GM19452 (cell line): ENCODE measurements around the gene MGAT5.

Experiments
- ATAC-seq: cut with Tn5 transposase; IDR thresholded peaks from one replicate; pipeline ENCODE4 v1.9.1; 2021; ENCODE audit not compliant: unreplicated experiment

The MGAT5 gene

DNA sequence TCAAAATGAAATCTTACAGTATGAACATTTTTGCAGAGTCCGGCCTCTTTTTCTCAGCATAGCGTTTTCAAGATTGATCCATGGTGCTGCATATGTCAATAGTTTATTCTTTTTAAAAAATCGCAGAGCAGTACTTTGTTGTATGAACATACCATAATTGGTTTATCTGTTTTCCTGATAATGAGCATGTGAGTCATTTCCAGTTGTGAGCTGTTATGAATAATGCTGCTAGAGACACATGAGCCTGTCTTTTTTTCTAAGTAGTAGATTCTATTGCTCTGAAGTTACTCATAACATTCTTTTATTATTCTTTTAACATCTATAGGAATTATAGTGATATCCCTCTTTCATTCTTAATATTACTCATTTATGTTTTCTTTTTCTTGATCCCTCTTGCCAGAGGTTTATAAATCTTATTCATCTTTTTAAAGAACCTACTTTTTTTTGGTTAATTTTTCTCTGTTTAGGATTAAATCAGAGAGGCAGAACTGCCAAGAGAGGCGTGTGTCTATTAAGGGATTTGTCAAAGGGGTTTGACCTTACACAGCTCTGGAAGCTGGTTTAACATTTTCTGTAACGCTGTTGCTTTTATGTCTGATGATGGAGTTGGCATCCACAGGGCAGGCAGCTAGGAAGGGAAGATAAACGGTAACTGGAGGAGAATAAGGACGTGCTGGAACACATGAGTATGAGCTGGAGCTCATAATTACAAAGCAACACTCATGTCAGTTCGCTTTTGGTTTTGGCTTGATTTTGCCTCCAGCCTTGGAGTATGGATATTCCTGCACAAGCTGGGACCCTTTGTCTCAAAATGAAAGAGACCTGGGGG is 47.4 kb downstream of the MGAT5 start:
- no peak for ATAC-seq

DNA sequence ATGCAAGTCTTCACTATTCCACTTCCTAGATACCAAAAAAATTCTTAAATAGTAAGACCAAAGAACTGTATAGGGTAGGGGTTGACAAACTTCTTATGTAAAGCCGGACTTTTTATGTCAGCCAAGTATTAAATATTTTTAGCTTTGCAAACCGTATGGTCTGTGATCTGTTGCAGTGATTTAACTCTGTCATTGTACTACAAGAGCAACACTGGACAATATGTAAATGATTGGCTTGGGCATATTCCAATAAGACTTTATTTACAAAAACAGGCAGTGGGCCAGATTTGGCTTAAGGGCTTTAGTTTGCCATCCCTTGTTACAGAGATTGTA is 48.0 kb downstream of the MGAT5 start:
- no peak for ATAC-seq

DNA sequence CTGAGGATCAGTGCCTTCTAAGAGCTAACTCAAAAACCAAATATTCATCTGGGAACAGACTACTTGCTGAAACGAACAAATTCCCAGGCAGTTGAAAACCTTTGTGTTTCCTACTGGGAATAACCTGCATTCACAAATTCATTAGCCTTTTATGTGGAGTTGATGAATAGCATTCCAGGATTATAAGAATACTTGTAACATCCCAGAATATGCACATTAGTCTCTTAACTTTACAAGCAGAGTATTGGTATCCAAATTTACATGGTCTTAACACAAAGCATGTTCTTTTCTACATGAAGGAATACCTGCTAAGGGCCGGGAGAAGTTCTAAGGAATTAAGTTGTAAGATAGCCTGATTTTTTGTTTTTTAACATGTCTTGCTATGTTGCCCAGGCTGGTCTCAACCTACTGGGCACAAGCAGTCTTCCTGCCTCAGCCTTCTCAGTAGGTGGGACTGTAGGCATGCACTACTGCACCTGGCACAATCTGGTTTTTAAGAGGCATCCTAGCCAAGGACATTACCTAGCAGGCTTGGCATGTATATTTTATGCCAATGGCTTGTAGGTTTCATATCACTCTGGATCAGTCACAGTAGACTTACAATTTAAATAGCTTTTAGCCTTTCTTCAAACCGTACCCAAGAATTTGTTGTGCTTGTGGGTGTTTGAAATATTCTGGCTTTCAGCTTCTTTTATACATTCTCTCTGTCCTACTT is 50.7 kb downstream of the MGAT5 start:
- ATAC-seq: no peak

DNA sequence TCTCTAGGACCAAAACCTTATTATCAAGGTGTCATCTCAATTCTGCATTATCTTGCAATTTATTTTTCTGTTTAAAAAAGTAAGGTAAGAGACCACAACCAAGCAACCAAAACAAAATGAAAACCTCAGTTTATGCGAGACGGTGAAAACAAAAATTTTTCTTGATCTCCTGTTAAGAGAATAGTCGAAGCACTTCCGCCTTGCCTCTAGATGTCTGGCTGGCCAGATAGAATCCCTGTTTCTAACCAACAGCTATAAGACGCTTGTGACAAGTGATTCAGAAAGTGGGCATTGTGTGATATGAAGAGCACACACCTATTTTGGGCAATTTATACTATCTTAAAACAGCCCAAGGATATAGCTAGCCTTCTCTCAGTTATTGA is 51.2 kb downstream of the MGAT5 start:
- ATAC-seq: no peak

DNA sequence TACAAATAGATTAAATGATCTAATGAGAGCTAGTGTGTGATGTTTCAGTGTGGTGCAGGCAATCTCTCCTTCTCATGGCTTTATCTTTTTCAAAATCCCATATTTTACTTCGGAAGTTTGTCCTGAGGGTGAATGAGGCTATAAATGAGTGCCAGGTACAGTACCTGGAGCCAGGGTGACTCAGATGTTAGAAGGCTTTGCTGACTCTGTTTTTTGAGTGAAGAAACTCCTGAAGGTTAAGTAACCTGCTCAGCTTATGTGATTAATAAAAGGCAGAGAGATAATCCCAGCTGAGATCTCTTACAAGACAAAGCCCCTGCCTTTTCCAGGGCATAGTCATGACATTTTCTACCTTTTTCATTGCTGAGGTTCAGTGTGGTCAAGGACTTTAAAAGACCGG is 52.6 kb downstream of the MGAT5 start:
- ATAC-seq: no peak

DNA sequence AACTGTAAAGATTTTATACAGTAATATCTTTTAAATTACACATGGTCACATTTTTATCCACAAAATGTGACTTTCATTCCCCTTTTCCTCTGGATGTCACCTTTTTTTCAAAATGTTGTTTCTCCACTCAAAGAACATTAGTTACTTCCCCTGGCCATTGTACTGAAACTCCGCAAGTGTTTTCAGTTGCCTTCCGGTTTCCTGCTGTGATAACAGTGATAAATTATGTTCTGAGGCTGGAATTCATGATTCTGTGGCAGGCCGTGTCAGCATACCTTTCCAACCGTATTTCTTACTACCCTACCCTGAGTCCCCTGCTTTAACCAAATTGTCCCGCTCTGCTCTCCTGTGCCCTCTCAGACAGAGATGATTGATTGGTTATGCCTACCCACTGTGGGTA is 53.5 kb downstream of the MGAT5 start:
- ATAC-seq: no peak

DNA sequence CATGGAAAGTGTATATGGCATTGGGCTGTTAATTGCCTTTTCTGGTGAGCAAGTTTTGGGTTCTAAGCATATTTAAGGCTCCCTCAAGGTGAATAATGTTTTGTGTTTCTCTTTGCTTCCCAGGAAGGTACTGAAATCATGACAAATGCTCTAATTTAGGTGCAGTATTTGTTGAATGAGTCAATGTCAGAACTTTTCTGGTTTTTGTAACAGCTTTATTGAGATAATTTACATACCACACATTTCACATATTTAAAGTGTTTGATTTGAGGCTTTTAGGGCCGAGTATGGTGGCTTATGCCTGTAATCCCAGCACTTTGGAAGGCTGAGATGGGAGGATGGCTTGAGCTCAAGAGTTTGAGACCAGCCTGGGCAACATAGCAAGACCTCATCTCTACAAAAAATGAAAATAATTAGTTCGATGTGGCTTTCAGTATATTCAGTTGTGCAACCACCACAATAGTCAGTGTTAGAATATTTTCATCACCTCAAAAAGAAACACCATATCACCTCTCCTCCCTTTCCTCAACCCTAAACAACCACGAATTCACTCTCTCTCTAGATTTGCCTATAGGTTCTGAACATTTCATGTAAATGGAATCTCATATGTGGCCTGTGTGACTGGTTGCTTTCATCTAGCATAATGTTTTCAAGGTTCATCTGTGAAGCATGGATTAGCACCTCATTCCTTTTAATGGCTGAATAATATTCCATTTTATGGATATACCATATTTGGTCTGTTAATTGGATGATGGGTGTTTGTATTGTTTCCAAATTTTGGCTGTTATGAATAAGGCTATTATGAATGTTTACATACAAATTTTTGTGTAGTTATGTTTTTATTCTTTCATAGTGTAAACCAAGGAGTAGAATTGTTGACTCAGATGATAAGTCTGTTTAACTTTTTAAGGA is 54.9 kb downstream of the MGAT5 start:
- no peak for ATAC-seq

DNA sequence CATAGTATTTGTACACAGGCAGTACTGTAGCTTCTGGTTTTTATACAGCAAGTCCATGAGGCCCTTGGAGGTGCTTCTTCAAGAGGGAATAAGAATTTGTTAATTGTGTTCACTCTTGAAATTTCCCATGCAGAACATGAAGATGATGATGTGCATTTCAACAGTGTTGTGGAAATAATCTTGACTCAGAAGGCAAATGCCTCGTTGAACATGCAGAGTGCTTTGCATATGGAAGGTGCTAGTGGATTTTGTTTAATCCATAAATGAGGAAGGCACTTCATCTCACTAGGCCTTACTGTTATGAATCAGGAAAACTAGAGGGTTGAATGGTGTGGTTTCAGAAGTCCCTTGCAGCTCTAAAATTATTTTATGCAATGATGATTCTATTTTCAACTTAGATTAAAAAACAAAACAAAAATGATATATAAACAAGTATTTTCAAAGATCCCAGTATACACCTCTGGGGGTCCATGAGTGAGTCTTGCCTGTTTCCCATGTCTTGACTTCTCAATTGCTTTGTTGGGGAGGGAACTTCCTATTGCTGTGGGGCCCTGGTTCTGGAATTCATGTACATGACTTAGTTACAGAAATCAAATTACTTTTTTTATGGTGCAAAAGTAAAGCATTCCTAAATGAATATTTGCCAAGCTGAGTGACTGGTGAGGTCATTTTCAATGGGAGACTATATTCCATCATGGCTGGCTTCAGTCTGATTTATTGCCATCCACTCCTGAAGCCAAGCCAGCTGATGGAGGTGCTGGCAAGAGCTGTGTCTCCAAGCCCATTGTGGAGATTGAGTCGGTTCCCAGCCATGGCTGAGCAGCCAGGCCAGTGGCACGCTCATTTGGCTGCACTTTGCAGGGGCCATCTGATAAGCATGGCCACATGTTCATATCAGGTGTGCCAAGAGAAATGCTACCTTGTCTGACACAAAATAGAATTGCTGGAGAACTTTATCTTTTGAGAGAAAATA is 56.5 kb downstream of the MGAT5 start:
- ATAC-seq: no peak

DNA sequence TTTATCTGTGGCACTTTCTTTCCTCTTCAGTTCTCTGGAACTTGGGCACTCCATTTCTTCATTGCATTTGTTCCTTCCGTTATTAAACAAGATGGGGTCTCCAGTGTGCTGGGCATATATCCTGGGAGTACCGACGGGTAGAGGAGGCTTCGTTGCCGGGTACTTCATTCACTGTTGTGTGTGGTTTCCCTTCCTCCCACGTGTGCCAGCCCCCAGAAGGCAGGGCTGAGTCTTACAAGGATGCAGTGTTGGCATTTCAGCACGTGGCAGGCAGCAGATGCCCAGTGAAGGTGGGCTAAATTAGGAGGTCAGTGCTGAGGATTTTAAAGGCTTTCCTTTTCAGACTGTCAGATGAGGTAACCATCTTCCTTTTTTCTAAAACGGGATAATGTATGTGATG is 58.6 kb downstream of the MGAT5 start:
- ATAC-seq: no peak

DNA sequence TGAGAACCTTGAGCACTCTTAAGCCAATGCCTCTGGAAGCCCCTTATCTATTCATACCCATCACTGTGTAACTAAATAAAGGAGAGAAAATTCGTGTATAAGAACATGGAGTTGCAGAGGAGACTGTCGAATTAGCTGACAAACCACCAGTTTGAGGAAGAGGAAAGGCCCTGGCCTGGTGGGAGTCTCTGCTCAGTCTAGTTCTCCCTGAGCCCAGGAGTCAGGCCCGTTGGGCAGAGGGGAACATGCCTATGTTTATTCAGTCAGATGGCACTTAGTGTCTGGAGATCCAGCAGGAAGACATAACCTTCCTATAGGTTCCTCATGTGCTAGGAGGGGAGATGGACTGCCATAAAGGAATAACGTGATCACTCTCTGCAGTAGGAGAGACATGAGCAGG is 60.3 kb downstream of the MGAT5 start:
- ATAC-seq: no peak

DNA sequence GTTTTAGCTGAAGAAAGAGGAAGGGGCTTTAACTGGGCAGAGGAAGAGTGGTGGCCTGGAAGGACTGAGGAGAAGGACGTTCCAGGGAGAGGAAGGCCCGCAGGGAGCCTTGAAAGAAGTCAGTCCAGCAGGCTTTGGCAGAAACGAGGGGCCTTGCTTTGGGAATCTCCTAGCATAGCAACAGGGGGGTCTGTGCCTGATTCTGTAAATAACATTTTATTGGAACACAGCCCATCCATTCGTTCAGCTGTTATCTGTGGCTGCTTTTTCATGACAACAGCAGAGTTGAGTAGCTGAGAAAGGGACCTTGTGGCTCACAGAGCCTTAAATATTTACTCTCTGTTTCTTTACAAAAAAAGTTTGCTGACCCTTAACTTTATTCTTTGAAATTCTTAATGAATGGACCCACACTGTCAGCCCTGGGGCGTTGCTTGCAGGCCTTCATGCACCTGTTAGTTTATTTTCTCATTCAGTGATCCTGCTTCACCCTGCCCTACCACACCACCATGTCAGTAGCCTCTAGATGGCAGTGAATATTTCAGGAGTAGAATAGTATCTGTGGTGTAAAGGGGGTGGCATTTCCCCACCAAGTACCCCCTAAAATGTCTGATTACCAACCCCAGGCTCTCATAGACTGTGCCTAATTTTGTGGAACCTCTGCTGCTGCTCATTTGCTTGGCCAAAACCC is 61.0 kb downstream of the MGAT5 start:
- ATAC-seq: no peak

DNA sequence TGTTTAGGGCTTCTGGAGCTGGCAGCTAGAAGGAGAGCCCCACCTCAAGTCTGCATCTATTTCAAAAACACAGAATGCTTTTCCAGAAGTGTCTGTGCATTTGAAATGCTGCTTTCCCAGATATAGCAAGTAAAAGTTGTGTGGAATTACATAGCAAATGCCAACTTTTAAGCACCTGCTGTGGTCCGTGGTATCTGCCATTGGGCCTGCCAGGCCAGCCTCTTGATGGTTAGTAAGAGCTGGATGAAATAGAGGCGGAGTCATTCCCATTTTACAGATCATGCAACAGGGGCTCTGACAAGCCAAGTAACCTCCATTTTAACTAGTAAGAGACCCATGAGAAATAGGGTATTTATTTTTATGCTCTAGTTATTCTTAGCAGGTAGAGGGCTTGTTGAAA is 61.6 kb downstream of the MGAT5 start:
- no peak for ATAC-seq

DNA sequence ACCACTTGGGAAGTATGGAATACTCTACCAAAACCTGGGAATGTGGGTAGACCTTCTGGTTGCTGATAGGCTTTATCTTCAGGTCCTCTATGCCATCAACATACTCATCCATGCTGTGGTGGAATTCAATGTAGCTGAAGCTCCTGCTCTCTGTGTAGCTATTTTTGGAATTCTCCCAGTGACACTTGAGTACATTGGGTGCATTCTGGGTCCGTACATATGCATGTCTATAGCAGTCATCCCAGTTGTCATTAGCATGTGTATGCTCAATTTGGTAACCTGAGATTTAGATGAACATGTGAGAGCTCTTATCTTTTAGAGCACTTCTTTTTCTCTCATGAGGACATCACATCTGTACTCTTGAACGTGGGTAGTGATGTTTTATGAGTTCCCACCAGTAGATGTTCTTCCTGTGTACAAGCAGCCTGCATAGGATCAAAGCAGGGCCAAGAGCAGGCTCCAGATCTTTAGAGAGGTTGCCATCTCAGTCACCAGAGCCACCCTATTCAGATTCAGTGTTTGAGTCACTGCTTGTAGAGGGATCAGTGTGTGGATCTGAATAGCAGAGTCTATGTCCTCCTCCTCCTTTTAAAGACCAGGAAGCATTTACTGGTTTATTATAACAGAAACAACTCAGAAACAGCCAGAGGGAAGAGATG is 65.9 kb downstream of the MGAT5 start:
- ATAC-seq: no peak

DNA sequence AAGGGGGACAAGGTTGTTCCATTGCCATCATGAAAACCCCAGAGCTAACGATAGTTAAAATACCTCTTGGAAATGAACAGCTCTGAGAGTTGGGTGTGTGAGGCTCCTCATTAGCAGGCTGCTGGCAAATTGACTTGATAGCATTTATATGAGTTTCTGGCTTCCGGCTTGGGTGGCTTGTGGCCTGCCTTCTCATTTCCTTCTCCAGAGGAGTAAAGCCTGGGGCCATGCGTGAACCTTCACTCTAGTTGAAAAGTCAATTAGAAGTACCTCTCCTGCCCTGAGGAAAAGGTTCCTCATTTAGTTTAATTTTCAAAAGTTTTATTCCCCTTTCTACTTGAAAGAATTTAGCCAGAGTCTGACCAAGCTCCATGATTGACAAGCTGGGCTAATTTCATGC is 67.1 kb downstream of the MGAT5 start:
- ATAC-seq: no peak

DNA sequence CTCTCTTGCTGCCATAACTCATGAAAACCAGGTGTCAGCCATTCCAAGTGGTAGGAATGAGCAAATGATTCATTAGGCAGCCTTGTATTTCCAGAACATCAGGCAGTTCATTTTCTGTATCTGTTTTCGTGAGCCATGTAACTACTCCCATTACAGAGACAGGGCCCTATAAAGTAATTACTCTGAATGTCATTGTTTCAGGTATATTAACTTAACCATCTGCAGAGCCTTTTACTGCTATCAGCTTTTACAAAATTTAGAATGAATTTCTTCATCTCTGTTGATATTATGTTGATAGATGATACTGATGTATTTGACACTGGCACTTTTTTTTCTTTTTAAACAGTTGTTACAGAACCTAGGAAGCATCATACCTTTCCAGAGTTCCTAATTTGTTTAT is 69.9 kb downstream of the MGAT5 start:
- ATAC-seq: no peak

DNA sequence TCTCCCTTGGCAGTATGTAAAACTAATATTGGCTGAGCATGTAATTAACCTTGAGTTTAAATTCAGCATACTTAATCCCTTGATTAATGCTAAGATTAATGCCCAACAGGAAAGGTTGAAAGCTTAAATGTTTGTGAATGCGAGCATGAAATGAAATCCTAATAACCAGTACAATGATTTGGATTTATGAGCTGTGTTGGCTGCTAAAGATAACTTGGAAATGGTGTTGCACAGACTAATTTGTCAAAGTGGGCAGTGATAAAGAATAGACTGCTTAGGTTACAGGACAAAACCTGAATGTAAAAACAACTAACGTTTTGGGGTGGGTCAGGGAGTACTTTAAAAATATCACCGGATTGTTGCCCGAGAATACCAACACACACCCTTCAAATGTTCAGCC is 70.6 kb downstream of the MGAT5 start:
- ATAC-seq: no peak

DNA sequence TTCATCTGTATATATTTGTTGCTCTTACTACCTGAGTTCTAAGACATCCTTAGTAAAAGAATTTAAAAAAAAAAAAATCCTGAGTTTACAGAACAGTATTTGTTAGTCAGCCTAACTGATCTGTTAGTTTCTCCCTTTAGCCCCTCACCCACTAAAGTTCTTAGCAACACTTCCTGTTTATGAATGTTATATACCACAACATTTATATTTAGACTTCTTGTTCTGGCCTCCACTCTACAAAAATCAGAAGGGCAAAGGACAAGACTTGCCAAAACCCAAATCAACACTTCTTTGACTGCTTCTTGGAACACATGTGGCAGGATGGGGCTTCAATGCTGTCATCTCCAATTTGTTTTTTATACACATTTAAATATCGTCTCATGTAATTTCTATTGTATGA is 71.1 kb downstream of the MGAT5 start:
- no peak for ATAC-seq

DNA sequence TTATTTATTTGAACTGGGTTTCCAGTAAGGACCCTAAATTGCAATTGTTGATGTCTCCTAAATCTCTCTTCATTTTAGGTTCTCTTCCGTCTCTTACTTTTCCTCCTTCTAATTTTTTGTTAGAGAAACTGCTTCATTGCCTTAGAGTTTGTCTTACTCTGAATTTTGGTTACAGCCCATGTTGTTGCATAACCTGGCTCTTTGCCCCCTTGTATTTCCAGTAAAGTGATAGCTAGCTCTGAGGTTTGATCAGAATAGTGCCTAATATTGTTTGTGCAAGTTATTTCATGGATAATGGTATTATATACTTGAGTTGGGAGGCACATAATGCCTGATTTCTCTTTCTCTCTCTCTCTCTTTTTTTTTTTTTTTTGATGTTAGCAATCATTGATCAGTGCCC is 71.8 kb downstream of the MGAT5 start:
- no peak for ATAC-seq

DNA sequence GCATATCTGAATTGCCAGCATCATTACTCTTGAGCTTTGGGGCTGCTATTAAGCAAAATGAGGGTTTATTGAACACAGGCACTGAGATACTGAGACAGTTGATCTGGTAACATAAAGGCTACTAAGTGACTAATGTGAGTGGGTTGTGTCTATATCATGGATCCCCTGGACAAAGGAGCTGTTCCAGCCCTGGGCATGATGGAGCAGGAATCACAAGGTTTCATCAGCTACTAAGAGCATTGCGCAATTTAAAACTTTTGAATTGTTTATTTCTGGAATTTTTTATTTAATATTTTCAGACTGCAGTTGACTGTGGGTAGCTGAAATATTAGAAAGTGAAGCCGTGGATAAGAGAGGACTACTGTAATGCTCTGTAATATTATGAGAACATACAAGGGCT is 73.5 kb downstream of the MGAT5 start:
- ATAC-seq: no peak

DNA sequence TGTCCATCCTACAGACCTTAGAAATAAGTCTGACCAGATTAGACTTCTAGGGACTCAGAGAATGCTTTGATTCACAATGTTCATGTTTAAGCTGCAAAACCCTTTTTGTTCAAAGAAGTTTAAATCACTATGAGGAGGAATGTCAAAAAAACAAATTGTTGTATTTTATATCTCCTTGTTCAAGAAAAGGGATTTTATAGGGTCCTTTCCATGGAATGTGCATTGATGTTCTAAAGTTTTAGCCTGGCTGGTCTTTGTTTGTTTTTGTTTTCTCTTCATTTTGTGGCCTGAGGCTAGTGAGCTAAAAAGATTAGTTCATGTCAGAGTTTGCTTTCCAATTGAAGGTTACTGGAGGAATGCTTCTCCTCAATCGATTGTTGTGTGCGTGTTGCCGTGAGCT is 77.2 kb downstream of the MGAT5 start:
- no peak for ATAC-seq
